MCF 10A (cell line): ENCODE results near the gene FARP1. TPM values are rescaled to one million over a fixed set of nuclear protein-coding genes. Genes with fewer than 3 reads are reported as not detected.

Experiments used
- BruUV-seq: library from RNA; stranded (reverse); fragments of 400-500 nt; replicated peaks from 2 replicates; lab custom pipeline; 2021; lab: Mats Ljungman, UMichigan
- CTCF ChIA-PET: fragments of 300-600 bp; sonication (Branson Sonifier 250); formaldehyde crosslinking; extraction: SDS; loops from one replicate; lab custom pipeline; 2021; ENCODE audit warnings: antibody characterized with exemption, inconsistent platforms; lab: Yijun Ruan, JAX
- POLR2A ChIA-PET: fragments of 300-600, 350-650 bp; sonication (Branson Sonifier 250); formaldehyde crosslinking; extraction: SDS; loops from one replicate; lab custom pipeline; 2020; ENCODE audit warnings: antibody characterized with exemption, inconsistent platforms; lab: Yijun Ruan, JAX
- DNase-seq: peaks from one replicate; pipeline ENCODE4 v3.0.0-alpha.2; 2018; ENCODE audit not compliant: unreplicated experiment
- H3K27ac Mint-ChIP-seq: one replicate; pipeline ENCODE4 v1.8.0; 2022; ENCODE audit warnings: mild to moderate bottlenecking, low read depth, mixed read lengths; ENCODE audit not compliant: unreplicated experiment
- H3K27me3 Mint-ChIP-seq: one replicate; pipeline ENCODE4 v1.8.0; 2022; ENCODE audit warnings: mixed read lengths; ENCODE audit not compliant: insufficient read depth, unreplicated experiment
- H3K36me3 Mint-ChIP-seq: one replicate; pipeline ENCODE4 v1.8.0; 2022; ENCODE audit warnings: mild to moderate bottlenecking, moderate library complexity, mixed read lengths; ENCODE audit not compliant: insufficient read depth, unreplicated experiment
- H3K4me1 Mint-ChIP-seq: one replicate; pipeline ENCODE4 v1.8.0; 2022; ENCODE audit warnings: mixed read lengths; ENCODE audit not compliant: insufficient read depth, unreplicated experiment
- H3K4me3 Mint-ChIP-seq: one replicate; pipeline ENCODE4 v1.8.0; 2022; ENCODE audit warnings: mild to moderate bottlenecking, moderate library complexity, mixed read lengths; ENCODE audit not compliant: unreplicated experiment
- H3K9me3 Mint-ChIP-seq: one replicate; pipeline ENCODE4 v1.8.0; 2022; ENCODE audit warnings: mixed read lengths; ENCODE audit not compliant: unreplicated experiment
- CTCF ChIP-seq: fragments of 200-600 bp; IDR thresholded peaks from one replicate; pipeline ENCODE4 v1.8.0; 2022; ENCODE audit warnings: antibody characterized with exemption, mild to moderate bottlenecking; ENCODE audit not compliant: unreplicated experiment
- intact Hi-C: fragments of 100-400 bp; cut with micrococcal nuclease; formaldehyde crosslinking; loops from 2 replicates; pipeline ENCODE4 v1.14.1; 2022
- total RNA-seq: library from RNA; stranded (reverse); gene quantifications from 2 replicates; pipeline ENCODE4 v1.2.3, GENCODE V29; 2022

FARP1 gene
- total RNA-seq, 1 experiment from 2014 or later = 30.1 TPM

- Mint-ChIP-seq H3K27ac (no peak overlapping the region), H3K9me3 (no peaks in the 10 kb centered on the region), H3K4me1 (peaks cover 15% of the 10 kb centered on the region), H3K4me3 (no peak overlapping the region), H3K27me3 (no peaks in the 10 kb centered on the region), H3K36me3 (peaks cover 79% of the 10 kb centered on the region)
- intact Hi-C loops = no loop called here
- TF ChIP-seq CTCF = no peak
- no peak for DNase-seq
- POLR2A ChIA-PET = no interaction called here
- CTCF ChIA-PET = no interaction called here
- no TSS peak for BruUV-seq
Observed at GRCh38 chr13:98459171-98459681, 316.3 kb downstream of the FARP1 start.

DNA sequence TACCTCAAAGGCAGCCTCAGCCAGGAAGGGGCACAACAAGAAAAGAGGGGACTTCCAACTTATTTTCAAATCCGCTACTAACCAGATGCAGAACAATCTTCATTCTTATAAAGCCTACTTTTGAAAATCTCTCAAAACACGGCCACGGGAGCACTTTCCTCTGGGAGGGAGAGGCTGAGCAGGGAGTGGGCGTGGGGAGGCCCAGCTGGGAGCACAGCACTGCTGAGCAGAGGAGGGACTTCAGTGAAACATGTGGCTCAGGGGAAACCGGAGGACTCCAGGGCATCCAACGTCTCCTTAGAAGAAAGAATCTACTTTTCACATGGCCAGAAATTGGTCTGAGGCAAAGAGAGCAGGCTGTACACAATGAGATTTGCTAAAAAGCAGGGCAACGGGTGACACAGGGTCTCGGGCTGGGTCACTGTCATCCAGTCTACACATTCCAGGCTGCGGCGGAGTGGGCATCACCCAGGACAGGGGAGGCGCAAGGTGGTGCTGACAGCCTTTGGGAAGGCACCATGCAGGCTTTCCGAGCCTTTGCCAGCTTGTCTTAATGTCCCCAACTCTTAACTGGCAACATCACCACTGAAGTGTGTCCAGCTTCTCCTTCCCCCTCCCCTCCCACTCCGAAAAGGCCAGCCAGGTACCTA lies 317.0 kb downstream of the FARP1 start:
- no peak overlapping the region for H3K27ac Mint-ChIP-seq
- BruUV-seq = no TSS peak
- no peak overlapping the region for H3K4me3 Mint-ChIP-seq
- H3K27me3 Mint-ChIP-seq = no peaks in the 10 kb centered on the region
- DNase-seq = no peak
- POLR2A ChIA-PET = no interaction called here
- H3K36me3 Mint-ChIP-seq = peaks cover 81% of the 10 kb centered on the region
- no peak for TF ChIP-seq CTCF
- peaks cover 10% of the 10 kb centered on the region for H3K4me1 Mint-ChIP-seq
- intact Hi-C loops = no loop called here
- CTCF ChIA-PET = no interaction called here
- no peaks in the 10 kb centered on the region for H3K9me3 Mint-ChIP-seq

- peaks cover 10% of the 10 kb centered on the region for H3K4me1 Mint-ChIP-seq
- intact Hi-C loops = no loop called here
- TF ChIP-seq CTCF = no peak
- H3K27ac Mint-ChIP-seq = peak overlapping the region; percentile 74
- DNase-seq = no peak
- H3K27me3 Mint-ChIP-seq = no peaks in the 10 kb centered on the region
- BruUV-seq = no TSS peak
- CTCF ChIA-PET = interaction anchor here (0.6 kb wide), 1 partner anchor 847 kb away, joined by 5 read pairs; no protein-coding TSS in a partner anchor
- no peaks in the 10 kb centered on the region for H3K9me3 Mint-ChIP-seq
- peaks cover 81% of the 10 kb centered on the region for H3K36me3 Mint-ChIP-seq
- no peak overlapping the region for H3K4me3 Mint-ChIP-seq
- POLR2A ChIA-PET = no interaction called here
Observed at GRCh38 chr13:98460516-98460915, 317.6 kb downstream of the FARP1 start.

GRCh38 chr13:98461486-98462240 lies 318.8 kb downstream of the FARP1 start:
- DNase-seq = no peak
- peaks cover 10% of the 10 kb centered on the region for H3K4me1 Mint-ChIP-seq
- H3K27ac Mint-ChIP-seq = no peak overlapping the region
- POLR2A ChIA-PET = no interaction called here
- peaks cover 73% of the 10 kb centered on the region for H3K36me3 Mint-ChIP-seq
- no peaks in the 10 kb centered on the region for H3K27me3 Mint-ChIP-seq
- no peaks in the 10 kb centered on the region for H3K9me3 Mint-ChIP-seq
- no TSS peak for BruUV-seq
- no peak for TF ChIP-seq CTCF
- no peak overlapping the region for H3K4me3 Mint-ChIP-seq
- CTCF ChIA-PET = interaction anchor here (0.5 to 0.8 kb wide), 4 partner anchors 29 to 848 kb away, joined by 3 to 5 read pairs (median 4); no protein-coding TSS in a partner anchor
- intact Hi-C loops = no loop called here
